ENCODE results near the gene NGFR.

DNA sequence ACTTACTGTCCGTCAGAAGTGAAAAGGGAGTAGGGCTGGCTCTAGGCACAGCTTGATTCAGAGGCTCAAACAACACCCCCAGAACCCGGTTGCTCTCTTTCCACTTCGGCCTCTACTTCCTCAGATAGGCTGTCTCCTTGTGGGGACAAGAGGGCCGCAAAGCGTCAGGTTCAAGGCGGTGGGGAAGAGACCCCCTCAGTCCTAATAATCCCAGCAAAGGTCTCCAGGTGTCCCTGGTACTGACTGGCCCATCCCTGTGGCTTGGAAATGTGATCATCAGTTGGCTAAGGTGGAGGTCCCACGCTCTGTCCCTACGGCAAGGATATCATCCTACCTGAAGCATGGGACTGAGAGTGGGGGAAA, 26.0 kb downstream of the NGFR start:
- TF ChIP-seq, protein P1, sequence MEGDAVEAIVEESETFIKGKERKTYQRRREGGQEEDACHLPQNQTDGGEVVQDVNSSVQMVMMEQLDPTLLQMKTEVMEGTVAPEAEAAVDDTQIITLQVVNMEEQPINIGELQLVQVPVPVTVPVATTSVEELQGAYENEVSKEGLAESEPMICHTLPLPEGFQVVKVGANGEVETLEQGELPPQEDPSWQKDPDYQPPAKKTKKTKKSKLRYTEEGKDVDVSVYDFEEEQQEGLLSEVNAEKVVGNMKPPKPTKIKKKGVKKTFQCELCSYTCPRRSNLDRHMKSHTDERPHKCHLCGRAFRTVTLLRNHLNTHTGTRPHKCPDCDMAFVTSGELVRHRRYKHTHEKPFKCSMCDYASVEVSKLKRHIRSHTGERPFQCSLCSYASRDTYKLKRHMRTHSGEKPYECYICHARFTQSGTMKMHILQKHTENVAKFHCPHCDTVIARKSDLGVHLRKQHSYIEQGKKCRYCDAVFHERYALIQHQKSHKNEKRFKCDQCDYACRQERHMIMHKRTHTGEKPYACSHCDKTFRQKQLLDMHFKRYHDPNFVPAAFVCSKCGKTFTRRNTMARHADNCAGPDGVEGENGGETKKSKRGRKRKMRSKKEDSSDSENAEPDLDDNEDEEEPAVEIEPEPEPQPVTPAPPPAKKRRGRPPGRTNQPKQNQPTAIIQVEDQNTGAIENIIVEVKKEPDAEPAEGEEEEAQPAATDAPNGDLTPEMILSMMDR (IDR thresholded peaks at IDR 0.05), result no peak
- TF ChIP-seq POLR2A (IDR thresholded peaks at IDR 0.05) (no peak), EP300 (IDR thresholded peaks at IDR 0.05) (no peak)

Data from ovary (tissue), 3 donors.